H9 (cell line): Measurements from ENCODE around the gene PTPRK. TPM values are rescaled to one million over a fixed set of nuclear protein-coding genes. Genes with fewer than 3 reads are reported as not detected.

Experiments
- DNase-seq: peaks from one replicate; pipeline ENCODE4 v3.0.0-alpha.2; 2017
- H2AFZ ChIP-seq: one replicate; pipeline ENCODE4 v1.6.1; 2013; ENCODE audit warnings: mild to moderate bottlenecking, low read length, control low read depth, moderate library complexity
- H2AK5ac ChIP-seq: 2 replicates; pipeline ENCODE4 v1.6.1; 2013; ENCODE audit warnings: low read length, control low read depth, mixed read lengths; ENCODE audit not compliant: insufficient read length
- H2BK120ac ChIP-seq: one replicate; pipeline ENCODE4 v1.6.1; 2013; ENCODE audit warnings: low read depth, mild to moderate bottlenecking, low read length, control low read depth, inconsistent platforms; ENCODE audit not compliant: poor library complexity, severe bottlenecking
- H2BK12ac ChIP-seq: 2 replicates; pipeline ENCODE4 v1.6.1; 2013; ENCODE audit warnings: low read length, control low read depth, mixed read lengths, low read depth; ENCODE audit not compliant: insufficient read length
- H2BK15ac ChIP-seq: 2 replicates; pipeline ENCODE4 v1.6.1; 2013; ENCODE audit warnings: low read depth, low read length, control low read depth
- H2BK20ac ChIP-seq: one replicate; pipeline ENCODE4 v1.6.1; 2013; ENCODE audit warnings: low read depth, mild to moderate bottlenecking, low read length, control low read depth, inconsistent platforms; ENCODE audit not compliant: poor library complexity, severe bottlenecking
- H2BK5ac ChIP-seq: 2 replicates; pipeline ENCODE4 v1.6.1; 2013; ENCODE audit warnings: low read length, control low read depth, mixed read lengths; ENCODE audit not compliant: insufficient read length
- H3K14ac ChIP-seq: 2 replicates; pipeline ENCODE4 v1.6.1; 2013; ENCODE audit warnings: low read length, control low read depth; ENCODE audit not compliant: insufficient read depth
- H3K18ac ChIP-seq: 2 replicates; pipeline ENCODE4 v1.6.1; 2013; ENCODE audit warnings: low read depth, mild to moderate bottlenecking, mixed read lengths, low read length, control low read depth; ENCODE audit not compliant: insufficient read length
- H3K23ac ChIP-seq: 2 replicates; pipeline ENCODE4 v1.6.1; 2013; ENCODE audit warnings: low read length, control low read depth, mixed read lengths, low read depth; ENCODE audit not compliant: insufficient read length
- H3K23me2 ChIP-seq: 2 replicates; pipeline ENCODE4 v1.6.1; 2013; ENCODE audit warnings: low read depth, mild to moderate bottlenecking, mixed read lengths, low read length, control low read depth; ENCODE audit not compliant: insufficient read length, poor library complexity, severe bottlenecking
- H3K27ac ChIP-seq: 2 replicates; pipeline ENCODE4 v1.5.1; 2013; ENCODE audit warnings: low read length, control low read depth, mixed read lengths, low read depth; ENCODE audit not compliant: insufficient read length
- H3K27me3 ChIP-seq: 2 replicates; pipeline ENCODE4 v1.6.1; 2013; ENCODE audit warnings: low read length, control low read depth, inconsistent platforms; ENCODE audit not compliant: insufficient read depth
- H3K4ac ChIP-seq: 2 replicates; pipeline ENCODE4 v1.6.1; 2013; ENCODE audit warnings: low read depth, mild to moderate bottlenecking, control low read depth, inconsistent platforms, low read length, moderate library complexity
- H3K4me1 ChIP-seq: 2 replicates; pipeline ENCODE4 v1.6.1; 2013; ENCODE audit warnings: low read length, control low read depth, inconsistent platforms; ENCODE audit not compliant: insufficient read depth
- H3K4me2 ChIP-seq: 2 replicates; pipeline ENCODE4 v1.6.1; 2013; ENCODE audit warnings: low read length, control low read depth, mixed read lengths; ENCODE audit not compliant: insufficient read length, insufficient read depth
- H3K56ac ChIP-seq: 2 replicates; pipeline ENCODE4 v1.6.1; 2013; ENCODE audit warnings: low read depth, mild to moderate bottlenecking, mixed read lengths, low read length, control low read depth; ENCODE audit not compliant: insufficient read length
- H3K79me1 ChIP-seq: 2 replicates; pipeline ENCODE4 v1.6.1; 2013; ENCODE audit warnings: low read depth, mild to moderate bottlenecking, moderate library complexity, low read length, control low read depth, inconsistent platforms; ENCODE audit not compliant: insufficient read depth, poor library complexity, severe bottlenecking
- H3K79me2 ChIP-seq: 2 replicates; pipeline ENCODE4 v1.6.1; 2013; ENCODE audit warnings: low read length, control low read depth, inconsistent platforms; ENCODE audit not compliant: insufficient read depth
- H3K9ac ChIP-seq: 2 replicates; pipeline ENCODE4 v1.6.1; 2013; ENCODE audit warnings: low read length, control low read depth, mixed read lengths; ENCODE audit not compliant: insufficient read length; ENCODE audit errors: extremely low read depth
- H3K9me3 ChIP-seq: one replicate; pipeline ENCODE4 v1.6.1; 2013; ENCODE audit warnings: low read depth, low read length, inconsistent platforms; ENCODE audit not compliant: control insufficient read depth
- H3T11ph ChIP-seq: one replicate; pipeline ENCODE4 v1.6.1; 2013; ENCODE audit warnings: mild to moderate bottlenecking, low read length, control low read depth, inconsistent platforms
- H4K20me1 ChIP-seq: one replicate; pipeline ENCODE4 v1.6.1; 2013; ENCODE audit not compliant: control insufficient read depth, insufficient read length, insufficient read depth
- H4K5ac ChIP-seq: 2 replicates; pipeline ENCODE4 v1.6.1; 2013; ENCODE audit warnings: low read depth, mild to moderate bottlenecking, mixed read lengths, low read length, control low read depth; ENCODE audit not compliant: insufficient read length
- H4K8ac ChIP-seq: replicated peaks from 2 replicates; pipeline ENCODE4 v1.6.1; 2013; ENCODE audit warnings: low read length, control low read depth, mixed read lengths, low read depth; ENCODE audit not compliant: insufficient read length
- H4K91ac ChIP-seq: 2 replicates; pipeline ENCODE4 v1.6.1; 2013; ENCODE audit warnings: low read depth, mild to moderate bottlenecking, moderate library complexity, mixed read lengths, low read length, control low read depth; ENCODE audit not compliant: insufficient read length
- H3K27ac Mint-ChIP-seq, 3 experiments: 2 replicates in 2 of 3; 3 replicates in 1 of 3; pipeline ENCODE4 v1.8.0; 2020 to 2021; ENCODE audit warnings: mixed read lengths in 3 of 3, mild to moderate bottlenecking in 1 of 3, moderate library complexity in 1 of 3
- H3K27me3 Mint-ChIP-seq: 2 replicates; pipeline ENCODE4 v1.8.0; 2021; ENCODE audit warnings: low read depth, mild to moderate bottlenecking, moderate library complexity, mixed read lengths
- H3K36me3 Mint-ChIP-seq, 3 experiments: 2 replicates in 2 of 3; 3 replicates in 1 of 3; pipeline ENCODE4 v1.8.0; 2020 to 2021; ENCODE audit warnings: low read depth in 3 of 3, mixed read lengths in 3 of 3; ENCODE audit not compliant: insufficient read depth in 1 of 3
- H3K4me1 Mint-ChIP-seq, 2 experiments: 2 replicates each; pipeline ENCODE4 v1.8.0; 2020; ENCODE audit warnings: mixed read lengths in 2 of 2
- H3K4me3 Mint-ChIP-seq, 2 experiments: 2 replicates in 1 of 2; 3 replicates in 1 of 2; pipeline ENCODE4 v1.8.0; 2020 to 2021; ENCODE audit warnings: mild to moderate bottlenecking in 2 of 2, mixed read lengths in 2 of 2, moderate library complexity in 1 of 2
- H3K9me3 Mint-ChIP-seq, 2 experiments: 2 replicates in 1 of 2; 3 replicates in 1 of 2; pipeline ENCODE4 v1.8.0; 2020; ENCODE audit warnings: mild to moderate bottlenecking in 2 of 2, mixed read lengths in 2 of 2, moderate library complexity in 1 of 2
- CTCF ChIP-seq: fragments of 200-600 bp; sonication (generic); conservative IDR thresholded peaks from 3 replicates; pipeline ENCODE4 v1.8.0; 2021; ENCODE audit warnings: antibody characterized with exemption, mild to moderate bottlenecking
- WGBS: extraction: QIAGEN DNeasy Blood & Tissue Kit; methylation state at CpG from one replicate; pipeline ENCODE4 v1.1.7; 2013; ENCODE audit warnings: missing lambda C conversion rate, low lambda C conversion rate, mixed read lengths; ENCODE audit not compliant: insufficient read length; ENCODE audit errors: extremely low coverage; 5-methylcytosine and 5-hydroxymethylcytosine counted together
- total RNA-seq: library from RNA; stranded (reverse); gene quantifications from 2 replicates; pipeline ENCODE4 v1.2.1, GENCODE V29; 2021

Gene PTPRK
- total RNA-seq, 1 experiment from 2014 or later, result 47.9 TPM

GRCh38 chr6:128557081-128557480 lies 36.7 kb upstream of the PTPRK start:
- Histone ChIP-seq H3K27me3 (no peaks in the 10 kb centered on the region), H4K5ac (no peak overlapping the region), H2BK5ac (no peak overlapping the region), H3K4ac (no peak overlapping the region), H4K8ac (no peak overlapping the region), H3K23me2 (no peaks in the 10 kb centered on the region), H2BK120ac (no peak overlapping the region), H3T11ph (no peak overlapping the region), H3K79me2 (no peaks in the 10 kb centered on the region), H2BK12ac (no peak overlapping the region), H3K4me1 (no peaks in the 10 kb centered on the region), H3K23ac (no peak overlapping the region), H4K91ac (no peak overlapping the region), H2BK15ac (no peak overlapping the region), H2BK20ac (no peak overlapping the region), H3K56ac (no peak overlapping the region), H3K9me3 (no peaks in the 10 kb centered on the region), H3K14ac (no peak overlapping the region), H3K18ac (no peak overlapping the region), H3K9ac (no peak overlapping the region), H3K4me2 (no peak overlapping the region), H3K79me1 (no peaks in the 10 kb centered on the region), H4K20me1 (no peaks in the 10 kb centered on the region), H2AFZ (no peak overlapping the region), H3K27ac (no peak overlapping the region), H2AK5ac (no peak overlapping the region)
- peaks cover 3 to 5% of the 10 kb centered on the region in 2 experiments; a peak in 3 of 4 replicates for H3K4me1 Mint-ChIP-seq
- no peak for DNase-seq
- H3K36me3 Mint-ChIP-seq, result no peaks in the 10 kb centered on the region
- WGBS, result no CpG with 5 or more reads among the region's 3 CpGs
- H3K27me3 Mint-ChIP-seq, result no peaks in the 10 kb centered on the region
- no peak for TF ChIP-seq CTCF
- H3K4me3 Mint-ChIP-seq, result no peak overlapping the region
- no peak overlapping the region for H3K27ac Mint-ChIP-seq
- H3K9me3 Mint-ChIP-seq, result no peaks in the 10 kb centered on the region; a peak in 1 of 5 replicates
